Liver (tissue), 3 donors: ENCODE results near the gene ERC2.

Experiments
- CTCF ChIP-seq: fragments of 150-350 bp; IDR thresholded peaks from 2 replicates; pipeline ENCODE4 v1.5.1; 2017; ENCODE audit warnings: improper control_type of control experiment, low read depth, low read length; ENCODE audit not compliant: missing input control
- FOXA1 ChIP-seq: IDR thresholded peaks from 2 replicates; pipeline ENCODE4 v1.6.1; 2016; ENCODE audit warnings: antibody characterized with exemption
- REST ChIP-seq: IDR thresholded peaks from 2 replicates; pipeline ENCODE4 v1.6.1; 2016; ENCODE audit warnings: antibody characterized with exemption, mild to moderate bottlenecking
- SP1 ChIP-seq: IDR thresholded peaks from 2 replicates; pipeline ENCODE4 v1.6.1; 2018; ENCODE audit warnings: antibody characterized with exemption, mild to moderate bottlenecking
- TAF1 ChIP-seq: conservative IDR thresholded peaks from 2 replicates; pipeline ENCODE4 v1.6.1; 2016; ENCODE audit warnings: antibody characterized with exemption, mild to moderate bottlenecking
- ZBTB33 ChIP-seq: IDR thresholded peaks from 2 replicates; pipeline ENCODE4 v1.6.1; 2016; ENCODE audit warnings: antibody characterized with exemption
- donor health status: healthy.
- donor health status: healthy.

- TF ChIP-seq ZBTB33 (no peak), CTCF (no peak), TAF1 (no peak), REST (no peak), SP1 (no peak), FOXA1 (no peak)
Measured at GRCh38 chr3:56069766-56070165, 398.5 kb downstream of the ERC2 start.
